Measurements from ENCODE around the gene EXOSC7.

DNA sequence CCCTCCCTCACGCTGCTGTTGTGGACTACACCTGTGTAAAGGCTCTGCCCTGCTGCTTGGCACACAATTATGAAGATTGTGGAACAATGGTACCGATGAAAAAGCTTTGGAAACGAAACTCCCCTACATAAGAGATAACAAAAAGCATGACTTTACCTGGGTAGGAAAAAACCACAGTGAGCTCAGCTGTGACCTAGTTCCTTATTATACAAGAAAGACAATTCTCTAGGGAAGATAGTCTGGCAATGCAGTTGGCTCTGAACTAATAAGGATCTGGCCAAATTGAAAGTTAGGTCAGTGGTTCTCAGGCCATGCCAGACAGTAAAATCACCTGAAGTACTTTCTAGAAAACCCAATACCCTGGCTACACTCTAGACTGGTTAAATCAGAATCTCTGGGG lies 66.1 kb downstream of the EXOSC7 start:
- TF ChIP-seq, protein P1, sequence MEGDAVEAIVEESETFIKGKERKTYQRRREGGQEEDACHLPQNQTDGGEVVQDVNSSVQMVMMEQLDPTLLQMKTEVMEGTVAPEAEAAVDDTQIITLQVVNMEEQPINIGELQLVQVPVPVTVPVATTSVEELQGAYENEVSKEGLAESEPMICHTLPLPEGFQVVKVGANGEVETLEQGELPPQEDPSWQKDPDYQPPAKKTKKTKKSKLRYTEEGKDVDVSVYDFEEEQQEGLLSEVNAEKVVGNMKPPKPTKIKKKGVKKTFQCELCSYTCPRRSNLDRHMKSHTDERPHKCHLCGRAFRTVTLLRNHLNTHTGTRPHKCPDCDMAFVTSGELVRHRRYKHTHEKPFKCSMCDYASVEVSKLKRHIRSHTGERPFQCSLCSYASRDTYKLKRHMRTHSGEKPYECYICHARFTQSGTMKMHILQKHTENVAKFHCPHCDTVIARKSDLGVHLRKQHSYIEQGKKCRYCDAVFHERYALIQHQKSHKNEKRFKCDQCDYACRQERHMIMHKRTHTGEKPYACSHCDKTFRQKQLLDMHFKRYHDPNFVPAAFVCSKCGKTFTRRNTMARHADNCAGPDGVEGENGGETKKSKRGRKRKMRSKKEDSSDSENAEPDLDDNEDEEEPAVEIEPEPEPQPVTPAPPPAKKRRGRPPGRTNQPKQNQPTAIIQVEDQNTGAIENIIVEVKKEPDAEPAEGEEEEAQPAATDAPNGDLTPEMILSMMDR (IDR thresholded peaks at IDR 0.05; ENCODE audit: low read depth, low read length, missing input control) = no peak
- TF ChIP-seq SP1 (IDR thresholded peaks at IDR 0.05) (no peak), GABPA (IDR thresholded peaks at IDR 0.05 in 1 of 2, conservative IDR thresholded peaks at IDR 0.05 in 1 of 2) (no peak), RAD21 (IDR thresholded peaks at IDR 0.05) (no peak), TAF1 (conservative IDR thresholded peaks at IDR 0.05) (no peak), HNF4G (IDR thresholded peaks at IDR 0.05) (no peak), JUND (IDR thresholded peaks at IDR 0.05) (no peak), FOXA1 (IDR thresholded peaks at IDR 0.05) (no peak), EGR1 (IDR thresholded peaks at IDR 0.05; ENCODE audit: low read depth in 2 of 2) (no peak)
- TF ChIP-seq, protein P2, sequence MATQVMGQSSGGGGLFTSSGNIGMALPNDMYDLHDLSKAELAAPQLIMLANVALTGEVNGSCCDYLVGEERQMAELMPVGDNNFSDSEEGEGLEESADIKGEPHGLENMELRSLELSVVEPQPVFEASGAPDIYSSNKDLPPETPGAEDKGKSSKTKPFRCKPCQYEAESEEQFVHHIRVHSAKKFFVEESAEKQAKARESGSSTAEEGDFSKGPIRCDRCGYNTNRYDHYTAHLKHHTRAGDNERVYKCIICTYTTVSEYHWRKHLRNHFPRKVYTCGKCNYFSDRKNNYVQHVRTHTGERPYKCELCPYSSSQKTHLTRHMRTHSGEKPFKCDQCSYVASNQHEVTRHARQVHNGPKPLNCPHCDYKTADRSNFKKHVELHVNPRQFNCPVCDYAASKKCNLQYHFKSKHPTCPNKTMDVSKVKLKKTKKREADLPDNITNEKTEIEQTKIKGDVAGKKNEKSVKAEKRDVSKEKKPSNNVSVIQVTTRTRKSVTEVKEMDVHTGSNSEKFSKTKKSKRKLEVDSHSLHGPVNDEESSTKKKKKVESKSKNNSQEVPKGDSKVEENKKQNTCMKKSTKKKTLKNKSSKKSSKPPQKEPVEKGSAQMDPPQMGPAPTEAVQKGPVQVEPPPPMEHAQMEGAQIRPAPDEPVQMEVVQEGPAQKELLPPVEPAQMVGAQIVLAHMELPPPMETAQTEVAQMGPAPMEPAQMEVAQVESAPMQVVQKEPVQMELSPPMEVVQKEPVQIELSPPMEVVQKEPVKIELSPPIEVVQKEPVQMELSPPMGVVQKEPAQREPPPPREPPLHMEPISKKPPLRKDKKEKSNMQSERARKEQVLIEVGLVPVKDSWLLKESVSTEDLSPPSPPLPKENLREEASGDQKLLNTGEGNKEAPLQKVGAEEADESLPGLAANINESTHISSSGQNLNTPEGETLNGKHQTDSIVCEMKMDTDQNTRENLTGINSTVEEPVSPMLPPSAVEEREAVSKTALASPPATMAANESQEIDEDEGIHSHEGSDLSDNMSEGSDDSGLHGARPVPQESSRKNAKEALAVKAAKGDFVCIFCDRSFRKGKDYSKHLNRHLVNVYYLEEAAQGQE (IDR thresholded peaks at IDR 0.05) = no peak
- TF ChIP-seq, protein P3, sequence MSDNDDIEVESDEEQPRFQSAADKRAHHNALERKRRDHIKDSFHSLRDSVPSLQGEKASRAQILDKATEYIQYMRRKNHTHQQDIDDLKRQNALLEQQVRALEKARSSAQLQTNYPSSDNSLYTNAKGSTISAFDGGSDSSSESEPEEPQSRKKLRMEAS (IDR thresholded peaks at IDR 0.05) = no peak
- TF ChIP-seq, protein P4, sequence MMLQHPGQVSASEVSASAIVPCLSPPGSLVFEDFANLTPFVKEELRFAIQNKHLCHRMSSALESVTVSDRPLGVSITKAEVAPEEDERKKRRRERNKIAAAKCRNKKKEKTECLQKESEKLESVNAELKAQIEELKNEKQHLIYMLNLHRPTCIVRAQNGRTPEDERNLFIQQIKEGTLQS (IDR thresholded peaks at IDR 0.05) = no peak

All from liver (tissue), 3 donors.